HG02852 (cell line): ENCODE results near the gene RNF213.
"Not testable (repeated sequence)": the region's sequence is repeated elsewhere in the genome, so short reads cannot be mapped to it uniquely, and the experiment has no call there.

Source experiments
- ATAC-seq: cut with Tn5 transposase; IDR thresholded peaks from one replicate; pipeline ENCODE4 v1.9.1; 2021; ENCODE audit warnings: mild to moderate bottlenecking, moderate library complexity; ENCODE audit not compliant: unreplicated experiment

The RNF213 gene

DNA sequence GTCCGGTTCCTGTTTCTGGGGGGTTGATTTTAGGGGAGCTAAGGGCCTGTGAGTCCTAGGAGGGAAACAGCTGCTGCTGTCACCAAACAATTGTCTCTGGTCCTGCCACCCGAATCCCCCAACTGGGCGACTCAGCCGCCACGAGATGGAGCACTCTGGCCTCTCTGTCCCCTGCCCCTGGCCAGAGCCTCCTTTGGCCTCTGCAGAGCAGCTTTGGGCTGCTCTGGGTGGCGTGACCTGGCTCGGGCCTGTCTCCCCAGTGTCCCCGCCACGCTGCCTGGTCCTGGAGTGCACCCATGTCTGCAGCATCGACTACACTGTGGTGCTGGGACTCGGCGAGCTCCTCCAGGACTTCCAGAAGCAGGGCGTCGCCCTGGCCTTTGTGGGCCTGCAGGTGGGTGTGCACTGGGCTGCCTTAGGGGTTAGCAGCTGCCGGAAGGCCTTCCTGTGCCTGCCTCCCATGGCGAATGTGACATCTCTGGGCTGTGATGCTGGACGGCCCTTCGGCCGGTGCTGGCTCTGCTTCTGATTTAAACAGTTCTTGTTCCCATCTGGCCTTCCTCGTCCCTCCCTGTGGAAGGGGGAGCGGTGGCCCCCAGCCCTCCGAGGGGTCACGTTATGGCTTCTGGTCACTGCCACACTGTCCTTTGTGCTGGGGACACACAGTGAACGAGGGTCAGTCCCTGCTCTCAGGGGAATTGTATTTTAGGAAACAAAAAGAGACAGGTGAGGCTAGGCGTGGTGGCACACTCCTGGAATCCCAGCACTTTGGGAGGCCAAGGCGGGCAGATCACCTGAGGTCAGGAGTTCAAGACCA lies 11.6 kb upstream of the RNF213 start:
- no peak for ATAC-seq

DNA sequence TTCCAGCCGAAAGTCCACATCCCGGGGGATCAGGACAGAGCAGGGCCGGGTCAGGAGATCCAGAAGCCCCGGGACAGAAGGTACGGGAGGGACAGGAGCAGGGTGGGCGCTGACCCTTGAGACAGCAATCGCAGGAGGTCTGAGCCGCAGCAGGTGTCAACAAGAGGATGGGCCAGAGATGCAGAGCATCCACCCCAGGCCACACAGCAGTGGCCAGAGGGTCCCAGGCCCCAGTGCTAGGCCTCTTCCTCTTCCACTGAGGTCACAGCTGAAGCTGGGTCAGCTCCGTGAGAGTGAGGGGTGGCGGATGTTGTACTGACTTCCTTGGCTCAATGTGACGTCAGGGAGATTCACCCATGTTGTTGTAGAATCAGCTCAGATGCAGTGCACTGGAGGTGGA lies 8.7 kb upstream of the RNF213 start:
- ATAC-seq, result no peak

DNA sequence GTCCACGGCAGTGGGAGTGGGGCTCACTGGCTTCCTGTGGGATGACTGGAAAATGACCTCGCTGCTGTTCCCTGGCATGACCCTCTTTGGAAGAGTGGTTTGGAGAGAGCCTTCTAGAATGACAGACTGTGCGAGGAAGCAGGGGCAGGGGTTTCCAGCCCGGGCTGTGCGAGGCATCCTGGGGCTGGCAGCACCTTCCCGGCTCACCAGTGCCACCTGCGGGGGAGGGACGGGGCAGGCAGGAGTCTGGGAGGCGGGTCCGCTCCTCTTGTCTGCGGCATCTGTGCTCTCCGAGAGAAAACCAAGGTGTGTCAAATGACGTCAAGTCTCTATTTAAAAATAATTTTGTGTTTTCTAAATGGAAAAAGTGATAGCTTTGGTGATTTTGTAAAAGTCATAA lies 7.8 kb upstream of the RNF213 start:
- ATAC-seq, result no peak

DNA sequence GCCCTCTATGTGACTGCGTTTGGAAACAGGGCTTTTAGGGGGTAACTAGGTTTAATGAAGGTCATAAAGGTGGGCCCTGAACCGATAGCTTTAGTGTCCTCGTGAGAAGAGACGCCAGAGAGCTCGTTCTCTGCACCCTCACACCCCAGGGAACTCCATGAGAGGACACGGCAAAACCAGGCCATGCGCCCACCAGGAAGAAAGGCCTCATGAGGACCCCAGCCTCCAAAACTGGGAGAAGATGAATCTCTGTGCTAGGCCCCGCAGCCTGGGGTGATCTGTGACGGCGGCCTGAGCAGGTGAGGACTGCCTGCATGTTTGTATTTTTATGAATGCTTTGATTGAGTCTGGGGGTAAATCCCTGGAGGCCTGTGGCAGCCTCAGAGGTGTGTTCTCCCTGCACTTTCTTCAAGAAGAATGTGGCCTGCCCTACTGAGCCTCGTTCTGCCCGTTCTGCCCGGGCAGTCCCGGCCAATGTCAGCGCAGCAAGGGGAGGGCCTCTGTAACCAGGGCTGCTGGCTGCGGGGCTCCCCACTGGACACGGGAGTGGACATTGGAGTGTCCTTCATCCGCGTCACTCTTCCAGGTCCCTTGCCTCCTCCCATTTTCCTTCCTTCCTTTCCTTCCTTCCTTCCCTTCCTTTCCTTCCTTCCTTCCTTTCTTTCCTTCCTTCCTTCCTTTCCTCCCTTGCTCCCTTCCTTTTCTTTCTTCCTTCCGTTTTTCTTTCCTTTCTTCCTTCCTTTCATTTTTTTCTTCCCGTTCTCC lies 6.8 kb upstream of the RNF213 start:
- ATAC-seq, result no peak

DNA sequence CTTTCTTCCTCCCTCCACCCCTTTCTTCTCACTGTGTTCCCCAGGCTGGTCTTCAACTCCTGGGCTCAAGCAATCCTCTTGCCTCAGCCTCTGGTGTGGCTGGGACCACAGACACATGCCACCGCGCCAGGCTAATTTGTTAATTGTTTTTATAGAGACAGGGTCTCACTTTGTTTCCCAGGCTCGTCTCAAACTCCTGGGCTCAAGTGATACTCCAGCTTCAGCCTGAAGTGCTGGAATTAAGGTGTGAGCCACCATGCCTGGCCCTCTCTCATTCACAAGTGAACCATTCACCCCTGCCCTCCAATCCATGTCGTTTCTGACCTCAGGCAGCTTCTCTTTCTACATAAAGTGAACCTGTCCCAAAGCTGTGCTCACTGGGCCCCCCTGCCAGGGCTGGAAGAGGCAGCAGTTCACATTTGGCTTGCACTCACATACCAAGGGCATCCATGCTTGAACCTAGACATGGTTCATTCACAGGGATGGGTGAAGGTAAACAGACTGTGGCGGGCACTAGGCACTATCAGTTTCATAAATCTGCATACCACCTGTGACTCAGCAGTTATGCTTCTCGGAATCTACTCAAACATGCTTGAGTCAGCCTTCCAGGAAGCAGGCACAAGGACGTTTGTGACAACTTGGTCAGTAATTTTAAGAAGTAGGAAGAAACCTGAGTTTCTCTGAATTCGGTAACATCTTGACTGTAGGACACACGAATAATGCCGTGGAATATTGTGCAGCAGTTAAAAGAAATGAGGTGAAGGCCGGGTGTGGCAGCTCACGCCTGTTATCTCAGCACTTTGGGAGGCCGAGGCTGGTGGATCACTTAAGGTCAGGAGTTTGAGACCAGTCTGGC lies 6.0 kb upstream of the RNF213 start:
- ATAC-seq, result no peak

DNA sequence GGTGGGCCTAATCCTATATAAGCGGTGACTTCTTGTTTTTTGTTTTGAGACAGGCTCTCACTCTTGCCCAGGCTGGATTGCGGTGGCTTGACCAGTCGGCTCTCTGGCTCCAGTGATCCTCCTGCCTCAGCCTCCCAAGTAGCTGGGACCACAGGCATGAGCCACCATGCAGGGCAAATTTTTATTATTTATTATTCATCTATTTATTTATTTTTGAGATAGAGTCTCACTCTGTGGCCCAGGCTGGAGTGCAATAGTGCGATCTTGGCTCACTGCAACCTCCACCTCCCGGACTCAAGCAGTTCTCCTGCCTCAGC lies 4.7 kb upstream of the RNF213 start:
- no peak for ATAC-seq

DNA sequence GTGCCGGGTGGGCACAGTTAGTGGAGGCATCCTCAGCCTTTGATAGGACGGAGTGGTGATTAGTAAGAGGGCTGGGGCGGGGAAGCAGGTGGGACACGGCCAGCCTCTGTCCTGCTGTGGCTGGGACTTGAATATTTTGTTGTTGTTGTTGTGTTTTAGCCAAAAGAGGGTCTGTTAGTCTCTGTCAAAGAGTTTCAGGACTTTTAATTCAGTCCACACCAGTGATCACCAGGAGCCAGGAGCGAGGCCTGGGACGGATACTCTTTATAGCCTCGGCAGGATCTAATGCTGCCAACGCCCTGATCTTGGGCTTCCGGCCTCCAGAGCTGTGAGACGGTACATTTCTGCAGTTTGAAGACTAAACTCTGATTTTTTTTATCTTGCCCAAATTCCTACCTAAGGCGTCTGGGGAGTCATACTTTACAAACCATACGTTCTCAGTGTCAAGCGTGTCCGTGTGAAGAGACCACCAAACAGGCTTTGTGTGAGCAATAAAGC lies 2.9 kb upstream of the RNF213 start:
- no peak for ATAC-seq

DNA sequence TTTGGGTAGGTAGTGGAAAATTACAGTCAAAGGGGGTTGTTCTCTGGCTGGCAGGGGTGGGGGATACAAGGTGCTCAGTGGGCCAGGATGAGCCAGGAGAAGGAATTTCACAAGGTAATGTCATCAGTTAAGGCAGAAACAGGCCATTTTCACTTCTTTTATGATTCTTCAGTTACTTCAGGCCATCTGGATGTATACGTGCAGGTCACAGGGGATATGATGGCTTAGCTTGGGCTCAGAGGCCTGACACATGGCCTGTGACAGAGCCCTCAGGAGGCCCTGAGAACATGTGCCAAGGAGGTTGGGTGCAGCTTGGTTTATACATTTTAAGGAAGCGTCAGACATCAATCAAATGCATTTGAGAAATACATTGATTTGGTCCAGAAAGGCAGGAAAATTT lies 2.4 kb upstream of the RNF213 start:
- not testable (repeated sequence) for ATAC-seq

DNA sequence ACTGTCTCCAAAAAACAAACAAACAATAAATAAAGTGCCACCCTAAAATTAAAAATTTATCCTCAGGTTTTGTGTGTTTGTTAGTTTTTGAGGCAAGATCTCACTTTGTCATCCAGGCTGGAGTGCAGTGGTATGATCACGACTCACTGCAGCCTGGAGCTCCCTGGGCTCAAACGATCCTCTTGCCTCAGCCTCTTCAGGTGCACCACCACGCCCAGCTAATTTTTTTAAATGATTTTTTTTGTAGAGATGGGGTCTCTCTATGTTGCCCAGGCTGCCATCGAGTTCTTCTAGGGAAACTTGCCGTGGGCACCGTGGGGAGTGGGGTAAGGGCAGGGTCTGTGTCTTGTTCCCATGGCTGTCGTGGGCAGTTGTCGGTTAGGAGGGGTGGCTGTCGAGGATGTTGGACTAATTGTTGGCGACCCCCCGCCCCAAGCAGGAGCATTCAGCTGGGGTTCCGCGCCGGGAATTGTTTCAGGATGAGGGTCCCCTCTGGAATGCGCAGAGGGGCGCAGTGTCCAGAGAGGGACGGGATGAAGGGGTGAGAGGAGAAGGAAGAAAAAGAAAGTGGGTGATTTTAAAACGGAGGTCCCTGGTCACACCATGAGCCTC lies 1.1 kb upstream of the RNF213 start:
- ATAC-seq, result no peak

DNA sequence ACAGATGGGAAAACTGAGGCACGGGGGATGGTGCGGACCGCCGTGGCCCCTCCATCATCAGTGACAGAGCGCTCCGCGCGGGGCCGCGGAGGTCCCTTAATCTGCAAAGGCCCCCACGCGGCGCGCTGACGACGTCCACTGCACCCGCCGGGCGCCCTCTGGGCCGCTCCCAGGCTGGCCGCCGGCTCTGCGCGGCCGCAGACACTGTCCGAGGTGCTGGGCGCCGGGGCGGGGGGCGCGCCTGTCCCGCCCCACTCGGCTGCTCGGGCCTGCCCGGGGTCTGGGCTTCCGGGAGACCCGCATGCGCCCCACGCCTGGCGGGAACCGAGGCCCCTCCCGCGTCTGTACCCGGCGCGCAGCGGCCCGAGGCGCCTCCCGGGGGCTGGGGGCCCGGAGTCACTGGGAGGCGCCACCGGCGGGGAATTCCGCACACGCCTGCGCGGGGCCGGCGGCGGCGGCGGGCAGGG lies 550 bp upstream of the RNF213 start:
- peak; percentile 38 for ATAC-seq

DNA sequence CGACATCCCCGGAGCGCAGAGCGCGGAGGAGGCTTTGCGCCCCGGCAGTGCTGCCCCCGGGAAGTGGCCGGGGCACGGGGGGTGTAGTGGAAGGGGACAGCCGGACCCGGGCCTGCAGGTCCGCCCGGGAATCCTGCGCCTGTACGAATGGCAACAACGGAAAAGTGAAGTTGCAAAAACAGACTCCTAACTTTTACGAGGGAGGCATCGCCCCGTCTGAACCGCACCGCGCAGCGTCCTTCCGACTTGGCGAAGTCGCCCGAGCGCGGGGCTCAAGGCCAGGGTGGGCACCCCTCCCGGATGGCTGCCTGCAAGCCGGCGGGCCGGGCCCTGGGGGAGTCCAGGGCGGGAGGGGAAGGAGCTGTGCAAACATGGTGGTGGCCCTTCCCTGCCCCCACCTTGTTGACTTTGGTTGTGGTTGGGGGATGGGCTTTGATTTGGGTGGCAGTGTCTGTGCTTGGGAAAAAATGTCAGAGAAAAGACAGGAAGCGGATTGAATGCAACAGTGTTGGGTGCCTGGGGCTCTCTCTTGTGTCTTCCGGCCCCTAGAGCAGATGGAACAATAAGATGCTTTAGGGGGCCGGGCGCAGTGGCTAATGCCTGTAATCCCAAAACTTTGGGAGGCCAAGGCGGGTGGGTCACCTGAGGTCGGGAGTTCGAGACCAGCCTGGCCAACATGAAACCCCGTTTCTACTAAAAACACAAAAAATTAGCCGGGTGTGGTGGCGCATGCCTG lies 675 bp downstream of the RNF213 start:
- no peak for ATAC-seq

DNA sequence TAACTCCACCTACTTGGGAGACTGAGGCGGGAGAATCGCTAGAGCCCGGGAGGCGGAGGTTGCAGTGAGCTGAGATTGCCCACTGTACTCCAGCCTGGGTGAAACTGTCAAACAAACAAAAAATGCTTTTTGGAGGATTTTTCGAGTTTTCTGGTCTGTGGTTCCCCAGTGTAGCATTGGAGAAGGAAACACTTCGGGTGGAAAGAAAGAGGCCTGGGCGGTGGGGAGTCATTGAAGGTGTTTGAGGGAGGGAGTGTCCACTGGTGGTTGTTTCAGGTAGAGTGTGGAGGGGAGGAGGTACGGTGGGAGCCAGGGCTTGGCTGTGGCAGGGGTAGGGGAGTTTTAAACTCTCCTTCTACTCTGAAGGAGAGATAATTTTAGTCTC lies 1.2 kb downstream of the RNF213 start:
- no peak for ATAC-seq

DNA sequence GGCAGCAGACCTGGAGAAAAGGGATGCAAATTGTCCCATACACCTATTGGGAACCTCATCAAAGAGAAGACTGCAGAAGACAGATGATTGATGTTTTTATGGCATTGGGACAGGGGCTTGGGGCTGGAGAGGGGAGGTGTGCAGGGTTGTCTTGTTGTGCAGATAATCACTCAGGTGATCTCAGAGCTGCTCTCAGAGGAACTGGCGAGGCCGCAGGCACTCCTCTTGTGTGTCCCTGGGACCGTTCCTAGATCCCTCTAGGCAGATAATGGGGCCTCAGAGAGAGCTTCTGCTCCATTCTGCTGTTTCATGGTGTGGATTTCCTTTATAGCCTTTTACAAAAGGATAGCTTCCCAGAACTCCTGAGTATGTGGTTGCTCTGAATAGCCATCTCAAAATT lies 1.6 kb downstream of the RNF213 start:
- ATAC-seq, result no peak

DNA sequence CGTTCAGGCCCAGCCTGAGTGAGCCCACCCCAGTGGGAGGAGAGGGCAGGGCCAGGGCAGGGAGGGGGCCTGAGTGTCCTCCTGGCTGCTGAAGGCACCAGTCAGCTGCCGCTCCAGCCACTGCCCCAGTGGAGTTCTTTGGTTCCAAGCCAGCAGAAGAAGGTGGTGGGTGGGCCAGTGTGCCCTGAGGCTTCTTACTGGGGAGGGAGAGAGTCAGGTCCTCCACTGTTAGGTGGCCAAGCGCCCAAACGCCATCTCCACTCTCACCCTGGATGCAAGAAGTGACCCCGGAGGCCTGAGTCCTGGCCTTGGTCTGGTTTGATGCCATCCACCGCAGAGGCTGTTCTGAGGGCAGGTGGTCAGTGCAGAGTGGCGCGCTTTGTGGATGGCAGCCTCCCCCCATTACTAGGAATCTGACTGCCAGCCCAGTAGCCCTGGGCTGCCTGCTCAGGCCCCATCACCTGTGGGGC lies 2.2 kb downstream of the RNF213 start:
- ATAC-seq, result no peak

DNA sequence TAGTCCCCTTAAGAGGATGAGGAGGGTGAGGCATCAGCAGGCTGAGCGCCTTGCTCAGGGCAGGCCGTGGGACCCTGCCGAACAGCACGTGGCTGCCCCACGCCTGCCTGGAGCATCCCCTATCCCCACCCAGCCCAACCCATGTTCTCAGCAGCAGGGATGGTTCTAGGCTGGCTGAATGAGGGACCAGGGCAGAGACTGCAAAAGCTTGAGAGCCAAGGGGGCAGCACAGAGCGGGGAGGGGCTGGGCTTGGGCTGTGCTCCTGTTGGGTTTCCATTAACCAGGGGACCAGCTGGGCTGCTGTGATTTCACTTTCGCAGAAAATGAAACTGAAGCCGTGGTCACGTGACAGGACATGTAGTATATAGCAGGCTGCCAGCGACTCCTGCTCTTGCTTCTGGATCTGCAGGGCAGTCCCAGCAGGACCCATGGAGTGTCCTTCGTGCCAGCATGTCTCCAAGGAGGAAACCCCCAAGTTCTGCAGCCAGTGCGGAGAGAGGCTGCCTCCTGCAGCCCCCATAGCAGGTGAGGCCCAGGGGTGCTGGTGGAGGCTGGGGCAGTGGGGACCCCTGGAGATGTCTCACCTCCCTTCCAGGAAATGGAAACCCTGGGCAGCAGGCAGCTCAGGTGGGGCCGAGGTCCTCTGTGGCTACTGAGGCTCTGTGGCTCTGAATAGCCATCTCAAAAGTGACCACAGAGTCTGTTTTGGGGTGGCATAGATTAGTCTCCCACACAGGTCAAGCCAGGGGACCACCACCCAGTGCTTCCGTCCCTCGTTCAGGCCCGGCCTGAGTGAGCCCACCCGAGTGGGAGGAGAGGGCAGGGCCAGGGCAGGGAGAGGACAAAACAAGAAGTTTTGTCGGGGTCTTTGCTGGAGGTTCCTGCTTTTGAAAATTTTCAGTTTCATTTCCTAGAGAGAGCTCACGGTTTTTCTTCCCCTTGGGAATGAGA lies 2.9 kb downstream of the RNF213 start:
- peak; percentile 50 for ATAC-seq

DNA sequence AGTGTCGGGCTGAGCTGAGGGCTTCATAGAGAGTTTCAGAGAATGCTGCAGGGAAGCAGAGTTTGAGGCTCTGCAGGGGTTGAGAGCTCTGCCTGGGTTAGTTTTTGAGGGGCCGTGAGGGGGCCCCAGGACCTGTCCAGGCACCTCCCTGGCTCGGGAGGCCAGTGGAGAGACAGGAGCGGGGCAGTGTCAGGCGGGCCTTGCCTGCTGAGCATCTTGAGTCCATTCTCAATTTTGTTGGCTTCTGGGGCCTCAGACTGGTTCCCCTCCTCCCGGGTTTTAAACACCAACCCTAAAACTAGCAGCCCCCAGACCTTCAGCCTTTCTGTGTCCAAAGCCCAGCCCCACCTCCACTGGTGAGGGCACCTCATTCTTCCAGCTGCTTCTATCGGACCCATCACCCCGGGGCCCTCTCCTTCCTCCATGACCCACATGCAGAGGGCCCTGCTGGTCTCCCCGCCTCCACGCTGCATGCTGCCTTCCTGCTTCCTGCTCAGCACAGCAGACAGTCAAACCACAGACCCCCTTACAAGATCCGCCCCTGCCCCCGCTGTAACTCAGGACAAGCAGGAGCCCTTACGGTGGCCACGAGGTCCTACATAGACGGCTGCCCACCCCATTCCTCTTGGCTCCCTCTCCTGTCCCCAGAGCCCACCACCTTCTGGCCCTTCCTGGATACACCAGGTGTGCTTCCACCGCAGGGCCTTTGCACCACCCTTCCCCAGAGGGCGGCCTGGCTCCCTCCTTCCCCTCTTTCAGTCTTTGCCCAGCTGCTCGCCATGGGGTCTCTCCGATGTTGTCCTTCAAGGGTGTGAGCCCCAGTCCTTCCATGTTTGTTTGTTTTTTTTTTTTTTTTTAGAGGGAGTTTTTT lies 3.8 kb downstream of the RNF213 start:
- no peak for ATAC-seq

DNA sequence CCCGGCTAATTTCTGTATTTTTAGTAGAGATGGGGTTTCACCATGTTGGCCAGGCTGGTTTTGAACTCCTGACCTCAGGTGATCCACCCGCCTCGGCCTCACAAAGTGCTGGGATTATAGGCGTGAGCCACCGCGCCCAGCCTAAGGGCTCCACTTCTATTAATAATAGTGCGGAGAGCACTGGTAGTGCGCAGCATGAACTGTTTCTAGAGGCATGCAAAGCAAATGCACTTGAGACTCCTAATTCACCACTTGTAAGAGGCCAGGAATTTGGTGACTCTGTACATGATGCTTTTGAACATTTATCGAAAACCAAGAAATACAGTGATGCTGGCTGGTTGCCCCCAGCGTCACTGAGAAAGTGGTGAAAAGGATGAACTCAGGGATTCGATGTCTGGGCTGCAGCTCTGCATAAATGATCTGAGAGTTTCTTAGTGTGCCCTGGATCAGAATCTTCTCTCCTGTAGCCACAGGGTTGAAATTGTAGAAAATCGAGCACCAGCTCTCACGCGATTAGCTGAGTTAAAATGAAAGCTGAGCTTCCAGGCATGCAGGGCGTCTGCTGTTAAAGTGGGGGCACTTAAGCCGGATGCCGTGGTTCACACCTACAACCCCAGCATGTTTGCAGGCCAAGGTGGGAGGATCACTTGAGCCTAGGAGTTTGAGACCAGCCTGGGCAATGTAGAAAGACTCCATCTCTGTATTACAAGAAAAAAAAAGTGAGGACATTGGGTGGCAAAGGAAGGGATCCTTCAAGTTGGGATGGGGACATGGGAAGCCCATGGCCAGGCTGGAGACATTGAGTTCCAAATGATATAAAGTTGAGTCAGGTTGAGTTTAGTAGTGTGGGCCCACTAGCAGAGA lies 4.8 kb downstream of the RNF213 start:
- no peak for ATAC-seq
